Sigmoid colon (tissue), 7 donors: ENCODE measurements around the gene PMM2. TPM values are rescaled to one million over a fixed set of nuclear protein-coding genes. Genes with fewer than 3 reads are reported as not detected.

Experiments used
- DNase-seq: peaks from one replicate; pipeline ENCODE4 v3.0.0-alpha.2; 2019
- H3K27ac ChIP-seq, 4 donors: fragments of 200-600 bp; sonication (generic); one replicate each; pipeline ENCODE4 v1.5.1; 2016 to 2019; ENCODE audit warnings: mild to moderate bottlenecking in 1 of 4
- H3K27me3 ChIP-seq, 3 donors: fragments of 200-600 bp; sonication (generic); one replicate each; pipeline ENCODE4 v1.5.1; 2019; ENCODE audit warnings: mild to moderate bottlenecking in 1 of 3
- H3K36me3 ChIP-seq, 4 donors: fragments of 200-600 bp; sonication (generic); one replicate each; pipeline ENCODE4 v1.5.1; 2016 to 2019
- H3K4me1 ChIP-seq, 4 donors: fragments of 200-600 bp; sonication (generic); one replicate each; pipeline ENCODE4 v1.5.1; 2017 to 2019
- H3K4me3 ChIP-seq, 4 donors: fragments of 200-600 bp; sonication (generic); one replicate each; pipeline ENCODE4 v1.5.1; 2017 to 2019; ENCODE audit warnings: mild to moderate bottlenecking in 2 of 4, moderate library complexity in 1 of 4
- H3K9me3 ChIP-seq, 4 donors: fragments of 200-600 bp in 3 of 4; sonication (generic) in 3 of 4; one replicate each; pipeline versions ENCODE4 v1.5.1 to v1.6.1; 2013 to 2019
- CTCF ChIP-seq, 4 experiments: fragments of 450-650 bp in 3 of 4; fragments of 200-600 bp in 1 of 4; IDR thresholded peaks; one replicate each; pipeline ENCODE4 v1.5.1; 2016 to 2019; ENCODE audit warnings: antibody characterized with exemption in 4 of 4, mild to moderate bottlenecking in 3 of 4, moderate library complexity in 2 of 4
- EP300 ChIP-seq, 4 donors: sonication (generic); formaldehyde crosslinking; IDR thresholded peaks; one replicate each; pipeline ENCODE4 v1.6.1; 2017; ENCODE audit warnings: antibody characterized with exemption in 4 of 4
- POLR2A ChIP-seq, 2 donors: fragments of 450-650 bp; IDR thresholded peaks; one replicate each; pipeline ENCODE4 v1.6.1; 2016; ENCODE audit warnings: antibody characterized with exemption in 2 of 2, mild to moderate bottlenecking in 2 of 2, moderate library complexity in 2 of 2
- POLR2AphosphoS5 ChIP-seq, 4 donors: sonication (generic); formaldehyde crosslinking; IDR thresholded peaks; one replicate each; pipeline ENCODE4 v1.6.1; 2017; ENCODE audit warnings: antibody characterized with exemption in 4 of 4
- WGBS, 2 donors: extraction: QIAGEN DNeasy Blood & Tissue Kit; methylation state at CpG; one replicate each; pipeline ENCODE4 v1.1.7; 2013; 5-methylcytosine and 5-hydroxymethylcytosine counted together
- intact Hi-C: fragments of 100-400 bp; cut with DNase I; formaldehyde crosslinking; loops from one replicate; pipeline ENCODE4 v1.15.1; 2023
- polyA plus RNA-seq, 3 donors: library from polyadenylated mRNA; stranded (reverse); fragments of 200-250 nt; gene quantifications; one replicate each; pipeline ENCODE4 v1.2.3, GENCODE V29; 2013
- total RNA-seq, 4 donors: library from RNA; depleted of rRNA; stranded (reverse); fragments of >200 nt; gene quantifications; one replicate each; pipeline ENCODE4 v1.1.0, GENCODE V29; 2016
- donor health status: healthy with polysubstance abuse.
- donor health status: Bipolar disorder and iron deficiency.
- donor health status: healthy.

Gene PMM2
- total and polyA plus RNA-seq, 7 donors, result 13.6 to 52.4 (median 22.1) TPM

DNA sequence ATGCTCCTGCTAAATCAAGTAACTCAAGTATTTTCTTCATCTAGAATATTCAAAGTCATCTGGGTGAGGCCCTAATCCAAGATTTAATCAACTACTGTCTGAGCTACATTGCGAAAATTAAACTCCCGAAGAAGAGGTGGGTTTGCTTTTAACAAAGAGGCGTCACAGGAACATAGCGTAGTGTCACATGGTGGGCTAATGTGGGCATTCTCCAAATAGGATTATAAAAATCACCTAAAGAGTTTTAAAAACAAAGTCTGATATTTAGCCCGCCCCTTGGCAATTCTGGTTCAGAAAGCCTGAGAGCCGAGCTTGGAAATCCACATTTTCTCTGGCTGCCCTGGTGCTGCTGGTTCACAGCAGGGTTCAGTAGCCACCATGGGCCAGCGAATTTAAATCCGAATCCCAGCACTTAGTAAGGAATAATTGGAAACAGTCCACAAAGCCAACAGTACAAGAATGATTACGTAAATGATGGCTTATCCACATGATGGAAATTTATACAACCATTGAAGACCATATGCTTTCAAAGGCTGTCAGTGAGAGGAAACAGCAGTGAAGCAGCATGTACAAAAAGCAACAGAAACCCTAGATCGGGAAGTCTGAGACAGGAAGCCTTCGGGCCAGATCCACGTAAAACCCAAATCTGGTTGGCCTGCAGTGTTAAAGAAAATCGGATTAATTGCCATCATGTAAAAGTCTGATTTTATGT is 8.8 kb downstream of the PMM2 start:
- no peaks in the 10 kb centered on the region for H3K27me3 ChIP-seq
- intact Hi-C loops, result no loop called here
- no peaks in the 10 kb centered on the region for H3K9me3 ChIP-seq
- TF ChIP-seq EP300 (IDR thresholded peaks at IDR 0.05) (no peak), CTCF (IDR thresholded peaks at IDR 0.05) (no peak), POLR2A (IDR thresholded peaks at IDR 0.05) (no peak), POLR2AphosphoS5 (IDR thresholded peaks at IDR 0.05) (no peak)
- peaks cover 9 to 99% (median 58%) of the 10 kb centered on the region in 4 donors for H3K36me3 ChIP-seq
- H3K4me3 ChIP-seq, result no peak overlapping the region
- no peak for DNase-seq
- H3K4me1 ChIP-seq, result no peaks in the 10 kb centered on the region
- H3K27ac ChIP-seq, result no peak overlapping the region
- 93% methylated on average over 13 of the region's 13 CpGs for WGBS, 2 donors

DNA sequence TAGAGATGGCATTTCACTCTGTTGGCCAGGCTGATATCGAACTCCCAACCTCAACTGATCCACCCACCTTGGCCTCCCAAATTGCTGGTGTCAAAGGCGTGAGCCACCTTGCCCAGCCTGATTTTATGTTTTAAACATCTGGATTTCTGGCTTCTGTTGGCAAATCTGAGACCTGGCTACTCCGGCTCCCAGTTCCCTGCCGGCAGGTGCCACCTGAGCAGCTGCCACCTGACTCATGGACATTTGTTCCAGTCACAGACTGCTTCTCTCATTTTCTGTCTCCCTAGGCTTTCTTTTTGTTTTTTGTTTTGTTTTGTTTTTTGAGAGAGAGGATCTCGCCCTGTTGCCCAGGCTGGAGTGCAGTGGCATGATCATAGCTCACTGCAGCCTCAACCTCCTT is 9.6 kb downstream of the PMM2 start:
- Histone ChIP-seq H3K27ac (no peak overlapping the region), H3K36me3 (peaks cover 11 to 99% (median 62%) of the 10 kb centered on the region in 4 donors), H3K27me3 (no peaks in the 10 kb centered on the region), H3K4me3 (no peak overlapping the region), H3K9me3 (no peaks in the 10 kb centered on the region), H3K4me1 (no peaks in the 10 kb centered on the region)
- no peak for TF ChIP-seq CTCF (IDR thresholded peaks at IDR 0.05)
- TF ChIP-seq EP300 (IDR thresholded peaks at IDR 0.05), result no peak
- no peak for TF ChIP-seq POLR2A (IDR thresholded peaks at IDR 0.05)
- WGBS, 2 donors, result 96 to 97% methylated on average over 5 of the region's 5 CpGs
- intact Hi-C loops, result no loop called here
- DNase-seq, result no peak

- intact Hi-C loops, result no loop called here
- Histone ChIP-seq H3K4me3 (no peak overlapping the region), H3K36me3 (peaks cover 20 to 99% (median 63%) of the 10 kb centered on the region in 4 donors), H3K9me3 (no peaks in the 10 kb centered on the region), H3K27ac (no peak overlapping the region), H3K27me3 (no peaks in the 10 kb centered on the region), H3K4me1 (no peaks in the 10 kb centered on the region)
- TF ChIP-seq EP300 (IDR thresholded peaks at IDR 0.05), result no peak
- TF ChIP-seq POLR2AphosphoS5 (IDR thresholded peaks at IDR 0.05), result no peak
- no peak for TF ChIP-seq CTCF (IDR thresholded peaks at IDR 0.05)
- no peak for TF ChIP-seq POLR2A (IDR thresholded peaks at IDR 0.05)
- DNase-seq, result no peak
- 95 to 96% methylated on average over 3 of the region's 3 CpGs for WGBS, 2 donors
Observed at GRCh38 chr16:8808009-8808408, 10.4 kb downstream of the PMM2 start.

DNA sequence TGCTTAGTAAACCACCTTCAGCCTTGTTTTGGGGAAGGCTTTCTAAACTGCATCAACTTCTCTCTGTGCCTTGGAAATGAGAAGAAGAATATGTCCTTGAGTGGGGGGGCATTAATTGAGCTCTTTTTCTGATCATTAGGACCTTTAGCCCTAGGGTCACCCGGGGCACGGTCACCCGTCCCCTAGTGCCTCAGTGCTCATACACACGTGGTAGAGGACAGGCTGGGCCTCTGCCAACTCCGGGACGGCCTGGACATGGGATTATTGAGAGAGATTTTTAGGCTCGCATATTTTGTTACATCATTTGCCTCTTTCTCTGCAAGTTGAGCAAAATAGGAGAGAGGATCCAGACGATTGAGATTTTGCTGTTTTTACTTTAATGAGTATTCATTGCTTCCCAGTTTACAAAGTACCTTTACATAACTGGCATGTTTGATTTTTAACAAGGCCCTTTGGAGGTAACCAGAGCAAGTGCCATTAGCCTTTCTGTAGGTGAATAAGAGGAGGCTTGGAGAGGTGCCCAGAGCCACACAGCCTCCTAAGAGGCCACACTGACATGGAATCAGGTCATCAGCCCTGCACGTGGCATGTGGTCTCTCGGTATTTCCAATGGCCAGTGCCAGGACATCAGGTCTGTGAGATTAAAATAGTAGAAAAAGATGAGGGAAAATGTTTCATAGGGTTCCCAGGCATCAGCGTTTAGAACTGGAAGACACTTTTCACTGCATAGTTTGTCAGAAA is 11.1 kb downstream of the PMM2 start:
- peaks cover 27 to 99% (median 63%) of the 10 kb centered on the region in 4 donors for H3K36me3 ChIP-seq
- no peaks in the 10 kb centered on the region for H3K4me1 ChIP-seq
- no peaks in the 10 kb centered on the region for H3K9me3 ChIP-seq
- 81 to 91% methylated on average over 11 of the region's 11 CpGs for WGBS, 2 donors
- no peak overlapping the region for H3K27ac ChIP-seq
- no peak overlapping the region for H3K4me3 ChIP-seq
- TF ChIP-seq CTCF (IDR thresholded peaks at IDR 0.05), result no peak
- TF ChIP-seq POLR2AphosphoS5 (IDR thresholded peaks at IDR 0.05), result no peak
- TF ChIP-seq EP300 (IDR thresholded peaks at IDR 0.05), result no peak
- TF ChIP-seq POLR2A (IDR thresholded peaks at IDR 0.05), result no peak
- no peak for DNase-seq
- intact Hi-C loops, result no loop called here
- no peaks in the 10 kb centered on the region for H3K27me3 ChIP-seq
